Right renal pelvis (tissue), 4 donors: ENCODE results near the gene PAX8. TPM values are rescaled to one million over a fixed set of nuclear protein-coding genes. Genes with fewer than 3 reads are reported as not detected.
A peak's percentile ranks its signal among the peaks of the same experiment; 100 is the strongest.
"Not testable (repeated sequence)": the region's sequence is repeated elsewhere in the genome, so short reads cannot be mapped to it uniquely, and the experiment has no call there.

Source experiments
- DNase-seq, 4 donors: peaks; one replicate each; pipeline ENCODE4 v3.0.0-alpha.2; 2013; ENCODE audit warnings: low read depth in 4 of 4, low spot score in 3 of 4, missing footprints in 1 of 4
- polyA plus RNA-seq, 4 donors: library from polyadenylated mRNA; unstranded; fragments of 120-200 nt; gene quantifications; one replicate each; pipeline ENCODE4 v1.2.1, GENCODE V29; 2013; ENCODE audit not compliant: insufficient read length in 4 of 4

The PAX8 gene
- polyA plus RNA-seq, 4 donors = 264 to 345 (median 281) TPM

GRCh38 chr2:113238871-113239839, 39.6 kb downstream of the PAX8 start:
- DNase-seq = no peak

- DNase-seq = no peak
Measured at GRCh38 chr2:113237604-113238160, 41.0 kb downstream of the PAX8 start.

GRCh38 chr2:113236367-113237159, 42.2 kb downstream of the PAX8 start:
- no peak for DNase-seq

- not testable (repeated sequence) for DNase-seq
Measured at GRCh38 chr2:113235347-113236226, 43.1 kb downstream of the PAX8 start.

- no peak for DNase-seq
Measured at GRCh38 chr2:113234721-113235346, 43.9 kb downstream of the PAX8 start.

GRCh38 chr2:113233593-113234550, 44.8 kb downstream of the PAX8 start:
- DNase-seq = no peak

- no peak for DNase-seq
Measured at GRCh38 chr2:113232740-113233139, 46.0 kb downstream of the PAX8 start.

GRCh38 chr2:113232123-113232522, 46.6 kb downstream of the PAX8 start:
- DNase-seq = no peak

- DNase-seq = no peak
Measured at GRCh38 chr2:113231064-113231463, 47.7 kb downstream of the PAX8 start.

GRCh38 chr2:113230531-113230930, 48.2 kb downstream of the PAX8 start:
- DNase-seq = no peak

- DNase-seq = no peak
Measured at GRCh38 chr2:113229795-113230194, 48.9 kb downstream of the PAX8 start.

GRCh38 chr2:113228991-113229716, 49.6 kb downstream of the PAX8 start:
- no peak for DNase-seq

- no peak for DNase-seq
Measured at GRCh38 chr2:113228351-113228750, 50.4 kb downstream of the PAX8 start.

GRCh38 chr2:113227698-113228097, 51.0 kb downstream of the PAX8 start:
- no peak for DNase-seq

GRCh38 chr2:113227290-113227689, 51.4 kb downstream of the PAX8 start:
- DNase-seq = no peak

GRCh38 chr2:113226462-113226861, 52.3 kb downstream of the PAX8 start:
- no peak for DNase-seq

- peak; percentile 63 to 88 (median 84) for DNase-seq
Measured at GRCh38 chr2:113225263-113226259, 53.2 kb downstream of the PAX8 start.
